ENCODE data around the gene CLRN2. TPM values are rescaled to one million over a fixed set of nuclear protein-coding genes. Genes with fewer than 3 reads are reported as not detected.
"Not testable (repeated sequence)": the region's sequence is repeated elsewhere in the genome, so short reads cannot be mapped to it uniquely, and the experiment has no call there.

Gene CLRN2
- total RNA-seq, 2 donors from 2014 or later, result not detected

GRCh38 chr4:17565846-17566245 lies 50.9 kb downstream of the CLRN2 start:
- no peak for DNase-seq (ENCODE audit: low spot score)

DNA sequence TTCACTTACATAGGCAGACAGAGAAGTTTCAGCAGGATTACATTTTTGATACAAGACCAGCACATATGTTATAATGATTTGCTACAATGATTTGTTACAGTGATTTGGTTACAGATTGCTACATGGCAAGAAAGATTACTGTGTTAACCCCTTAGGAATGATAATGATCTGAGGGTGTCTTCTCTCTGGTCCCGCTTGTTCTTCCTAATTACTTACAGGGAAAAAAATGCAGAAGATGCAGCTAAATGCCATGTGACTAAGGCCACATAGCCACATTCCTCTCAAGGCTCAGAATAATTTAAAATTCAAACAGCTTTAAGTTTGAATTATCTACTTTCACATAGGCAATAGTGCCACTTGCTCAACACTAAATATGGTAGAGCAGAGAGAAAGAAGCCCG lies 52.3 kb downstream of the CLRN2 start:
- no peak for DNase-seq (ENCODE audit: low spot score)
- intact Hi-C loops (cut with DNase I), result no loop called here

More at GRCh38 chr4:17565846-17566245, 50.9 kb downstream of the CLRN2 start:
- intact Hi-C loops (cut with DNase I), result no loop called here

DNA sequence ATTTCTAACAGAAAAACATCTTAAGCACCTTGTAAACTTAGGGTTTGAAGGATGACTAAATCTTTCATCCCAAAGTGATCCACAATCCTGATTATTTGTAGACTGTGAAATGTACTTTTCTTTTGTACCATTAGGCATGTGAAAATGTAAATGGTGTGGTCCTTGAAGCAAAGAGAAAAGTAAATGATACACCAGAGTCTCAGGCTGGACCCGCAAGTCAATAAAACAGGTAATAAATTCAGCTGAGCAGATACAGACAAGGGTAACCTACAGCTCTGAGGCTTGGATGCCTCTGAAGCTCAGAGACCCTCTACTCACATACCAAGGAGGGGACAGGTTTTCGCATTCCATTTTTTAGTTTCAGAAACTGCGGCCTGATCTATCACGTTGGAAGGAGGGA lies 59.2 kb downstream of the CLRN2 start:
- no peak for DNase-seq (ENCODE audit: low spot score)
- intact Hi-C loops (cut with DNase I), result no loop called here

GRCh38 chr4:17575177-17575576 lies 60.2 kb downstream of the CLRN2 start:
- intact Hi-C loops (cut with DNase I), result loop anchor here in 1 of 2 donors (5.0 kb wide), 1 partner anchor 37 kb away; the partner anchor contains the start of gene MED28
- not testable (repeated sequence) for DNase-seq (ENCODE audit: low spot score)

Other genes with a start within 250 kb of the CLRN2 start
- 10 to 100 TPM; 11.9 to 20.2 TPM for gene QDPR, start 3.1 kb upstream of the CLRN2 start, total RNA-seq
- gene LAP3, start 62.0 kb downstream of the CLRN2 start, total RNA-seq, result 10 to 100 TPM; 70.4 to 72.4 TPM
- gene MED28, start 99.5 kb downstream of the CLRN2 start, total RNA-seq, result 10 to 100 TPM; 34.4 to 41.6 TPM